ENCODE data around the gene FMO1. TPM values are rescaled to one million over a fixed set of nuclear protein-coding genes. Genes with fewer than 3 reads are reported as not detected.
A peak's percentile ranks its signal among the peaks of the same experiment; 100 is the strongest.
"Not testable (repeated sequence)": the region's sequence is repeated elsewhere in the genome, so short reads cannot be mapped to it uniquely, and the experiment has no call there.

The FMO1 gene
- total RNA-seq, 1 experiment from 2014 or later: not detected

- DNase-seq (ENCODE audit: low spot score): not testable (repeated sequence)
Observed at GRCh38 chr1:171236231-171236630, 12.1 kb upstream of the FMO1 start.

DNA sequence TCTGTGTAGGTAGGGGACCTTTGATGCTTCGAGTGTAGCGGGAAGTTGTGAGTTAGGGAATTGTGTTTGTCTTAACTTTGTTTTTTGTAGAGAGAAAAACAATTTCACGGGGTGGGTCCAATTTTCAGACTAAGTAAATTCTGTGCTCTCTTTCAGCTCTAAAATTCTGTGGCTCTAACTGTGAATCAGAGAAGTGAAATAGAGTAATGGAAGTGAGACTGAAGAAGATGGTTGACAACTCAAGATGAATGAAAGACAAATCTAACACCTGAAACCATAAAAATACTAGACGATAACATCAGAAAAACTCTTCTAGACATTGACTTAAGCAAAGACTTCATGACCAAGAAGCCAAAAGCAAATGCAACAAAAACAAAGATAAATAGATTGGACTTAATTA, 4.4 kb upstream of the FMO1 start:
- no peak for DNase-seq (ENCODE audit: low spot score)

GRCh38 chr1:171245458-171246064, 2.7 kb upstream of the FMO1 start:
- peak; percentile 63 for DNase-seq (ENCODE audit: low spot score)

GRCh38 chr1:171247501-171247900, 793 bp upstream of the FMO1 start:
- no peak for DNase-seq (ENCODE audit: low spot score)

- DNase-seq (ENCODE audit: low spot score): no peak
Observed at GRCh38 chr1:171248841-171249240, 547 bp downstream of the FMO1 start.

GRCh38 chr1:171250263-171250662, 2.0 kb downstream of the FMO1 start:
- DNase-seq (ENCODE audit: low spot score): no peak

DNA sequence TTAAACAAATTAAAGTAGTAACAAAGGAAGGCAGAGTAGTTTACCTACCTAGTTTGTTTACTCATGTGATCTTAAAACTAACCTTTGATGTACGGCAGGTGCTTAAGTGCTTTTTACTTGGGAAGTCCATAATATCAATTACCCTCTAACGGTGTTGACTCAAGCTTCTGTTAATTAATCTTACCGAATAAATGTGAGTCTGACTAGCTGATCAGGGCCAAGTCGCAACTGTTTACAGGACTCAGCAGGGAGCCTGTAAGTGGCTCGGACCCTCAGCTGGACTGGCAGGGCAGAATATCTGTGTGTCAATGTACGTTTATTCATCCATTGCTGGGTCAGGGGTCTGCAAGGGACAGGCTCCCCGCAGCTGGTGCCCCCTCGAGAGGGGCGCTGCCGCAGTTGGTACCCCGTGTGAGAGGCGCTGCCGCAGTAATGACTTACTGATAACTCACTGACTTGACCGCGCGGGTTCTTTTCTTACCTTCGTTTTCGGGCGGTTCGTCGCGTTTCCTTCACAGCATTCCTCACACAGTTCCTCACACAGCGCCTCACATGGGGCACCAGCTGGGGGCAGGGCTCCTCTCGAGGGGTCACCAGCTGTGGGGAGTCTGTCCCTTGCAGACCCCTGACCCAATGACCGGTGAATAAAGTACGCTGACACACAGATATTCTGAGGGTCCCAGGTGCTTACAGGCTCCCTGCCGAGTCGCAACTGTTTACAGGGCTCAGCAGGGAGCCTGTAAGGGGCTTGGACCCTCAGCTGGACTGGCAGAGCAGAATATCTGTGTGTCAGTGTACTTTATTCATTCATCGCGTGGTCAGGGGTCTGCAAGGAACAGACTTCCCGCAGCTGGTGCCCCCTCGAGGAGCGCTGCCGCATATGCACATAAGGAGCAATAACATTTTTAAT, 3.0 kb downstream of the FMO1 start:
- DNase-seq (ENCODE audit: low spot score): peak; percentile 35

DNA sequence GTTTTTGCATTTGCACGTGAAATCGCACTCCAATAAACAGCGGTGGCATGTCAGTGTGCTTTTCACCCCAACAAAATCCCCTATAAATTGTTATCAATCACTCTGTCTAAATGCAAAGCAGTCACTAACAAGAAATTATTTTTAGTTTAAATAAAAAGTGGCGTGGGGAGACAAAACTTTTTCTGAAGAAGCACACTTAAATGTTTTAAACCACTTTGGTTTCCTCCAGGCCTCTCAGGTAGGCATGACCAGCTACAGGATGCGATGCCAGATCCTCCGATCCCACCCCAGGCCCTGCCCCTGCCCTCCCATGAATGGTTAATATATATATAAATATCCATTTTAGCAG, 3.6 kb downstream of the FMO1 start:
- no peak for DNase-seq (ENCODE audit: low spot score)

DNA sequence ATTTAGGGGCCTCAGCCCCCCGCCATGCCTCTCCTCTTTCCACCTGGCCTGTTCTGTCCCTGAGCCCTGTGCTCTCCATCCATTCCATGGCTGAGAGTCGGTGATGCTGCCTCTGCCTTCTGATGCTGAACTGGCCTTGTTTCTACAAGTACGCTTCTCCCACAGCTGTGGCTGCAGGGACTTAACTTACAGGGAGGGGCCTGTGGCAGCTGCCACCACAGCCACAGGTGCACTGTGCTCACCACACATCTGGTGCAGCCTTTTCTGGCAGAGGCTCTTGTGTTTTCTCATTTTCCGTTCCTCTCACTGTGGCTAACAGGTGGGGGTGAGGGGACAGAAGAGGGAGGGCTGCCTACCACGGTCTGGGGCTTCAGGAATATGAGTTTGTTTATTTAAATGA, 4.2 kb downstream of the FMO1 start:
- no peak for DNase-seq (ENCODE audit: low spot score)

- DNase-seq (ENCODE audit: low spot score): peak; percentile 23
Observed at GRCh38 chr1:171254859-171255258, 6.6 kb downstream of the FMO1 start.

GRCh38 chr1:171256940-171257606, 8.8 kb downstream of the FMO1 start:
- DNase-seq (ENCODE audit: low spot score): no peak

DNA sequence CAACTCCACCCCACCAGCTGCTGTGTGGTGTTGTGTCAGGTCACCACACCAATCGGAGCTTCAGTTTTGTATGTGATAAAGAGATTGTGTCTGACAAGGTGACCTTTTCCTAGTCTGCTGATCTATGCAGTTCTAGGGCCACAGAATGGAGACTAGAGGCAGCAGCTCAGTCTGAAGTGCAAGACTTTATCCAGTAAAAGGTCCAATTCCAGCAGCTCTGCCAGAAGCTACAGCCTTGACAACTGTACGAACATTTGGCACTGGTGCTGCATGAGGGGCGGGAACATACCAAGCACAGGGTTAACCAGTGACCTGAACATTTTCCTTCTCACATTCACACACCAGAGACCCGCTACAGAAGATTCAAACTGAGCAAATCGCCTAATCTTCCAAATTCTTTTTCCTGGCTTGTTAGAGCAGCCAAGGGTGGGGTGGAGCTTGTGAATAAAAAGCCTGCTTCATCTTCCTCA, 9.3 kb downstream of the FMO1 start:
- no peak for DNase-seq (ENCODE audit: low spot score)

- no peak for DNase-seq (ENCODE audit: low spot score)
Observed at GRCh38 chr1:171258429-171258828, 10.1 kb downstream of the FMO1 start.

- no peak for DNase-seq (ENCODE audit: low spot score)
Observed at GRCh38 chr1:171258943-171259342, 10.6 kb downstream of the FMO1 start.

- DNase-seq (ENCODE audit: low spot score): no peak
Observed at GRCh38 chr1:171261336-171261735, 13.0 kb downstream of the FMO1 start.

- DNase-seq (ENCODE audit: low spot score): no peak
Observed at GRCh38 chr1:171263901-171264300, 15.6 kb downstream of the FMO1 start.

- no peak for DNase-seq (ENCODE audit: low spot score)
Observed at GRCh38 chr1:171265686-171266085, 17.4 kb downstream of the FMO1 start.

DNA sequence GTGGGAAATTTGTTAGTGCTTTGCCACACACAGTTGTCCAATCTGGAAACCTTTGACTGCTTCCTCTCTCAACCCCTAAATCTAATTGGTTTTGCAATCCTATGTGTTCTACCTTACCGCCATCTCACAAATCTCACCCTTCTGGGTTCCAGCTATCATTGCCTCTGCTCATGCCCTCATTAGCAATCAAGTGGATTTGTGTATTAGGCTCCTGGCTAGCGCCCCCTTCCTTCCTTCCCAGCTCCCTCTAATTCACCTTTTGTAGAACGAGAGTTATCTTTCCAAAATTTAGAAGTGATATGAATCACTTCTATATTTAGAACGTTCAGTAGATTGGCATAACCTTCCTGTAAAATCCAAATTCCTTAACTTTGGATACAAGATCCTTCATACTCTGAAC, 18.6 kb downstream of the FMO1 start:
- DNase-seq (ENCODE audit: low spot score): no peak

GRCh38 chr1:171267391-171267790, 19.1 kb downstream of the FMO1 start:
- no peak for DNase-seq (ENCODE audit: low spot score)

DNA sequence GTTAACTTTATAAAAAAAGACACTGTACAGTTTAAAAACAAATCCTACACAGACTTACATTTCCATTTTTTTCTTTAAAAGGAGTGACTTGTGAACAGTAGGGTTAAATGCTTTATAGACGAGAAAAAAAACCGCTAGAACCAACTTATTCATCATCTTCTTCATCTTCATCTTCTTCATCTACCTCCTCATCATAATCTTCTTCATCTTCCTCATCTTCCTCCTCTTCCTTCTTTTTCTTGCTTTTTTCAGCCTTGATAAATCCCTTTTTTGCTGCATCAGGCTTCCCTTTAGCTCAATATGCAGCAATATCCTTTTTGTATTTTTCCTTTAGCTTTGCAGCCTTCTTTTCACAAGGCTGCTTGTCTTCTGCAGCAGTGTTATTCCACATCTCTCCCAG, 22.5 kb downstream of the FMO1 start:
- DNase-seq (ENCODE audit: low spot score): no peak

DNA sequence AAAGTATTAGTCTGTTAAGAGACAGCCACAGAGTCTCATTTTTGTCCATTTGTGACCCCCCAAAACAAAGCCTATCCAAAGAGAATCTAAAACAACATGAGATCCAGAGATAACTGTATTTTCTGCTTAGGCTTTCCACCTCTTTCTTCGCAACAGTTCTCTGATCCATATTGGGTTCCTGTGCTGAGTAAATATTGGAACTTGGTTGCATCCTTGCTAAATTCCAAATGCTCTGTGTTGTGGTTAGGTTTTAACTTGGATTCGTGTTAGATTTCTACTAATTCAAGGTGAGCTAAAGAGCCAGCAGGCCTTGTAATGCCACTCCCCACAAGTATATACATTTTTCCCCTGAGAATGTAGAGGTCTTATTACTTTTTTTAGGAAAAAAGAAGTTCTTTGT, 29.2 kb downstream of the FMO1 start:
- no peak for DNase-seq (ENCODE audit: low spot score)

GRCh38 chr1:171279234-171279633, 30.9 kb downstream of the FMO1 start:
- no peak for DNase-seq (ENCODE audit: low spot score)

DNA sequence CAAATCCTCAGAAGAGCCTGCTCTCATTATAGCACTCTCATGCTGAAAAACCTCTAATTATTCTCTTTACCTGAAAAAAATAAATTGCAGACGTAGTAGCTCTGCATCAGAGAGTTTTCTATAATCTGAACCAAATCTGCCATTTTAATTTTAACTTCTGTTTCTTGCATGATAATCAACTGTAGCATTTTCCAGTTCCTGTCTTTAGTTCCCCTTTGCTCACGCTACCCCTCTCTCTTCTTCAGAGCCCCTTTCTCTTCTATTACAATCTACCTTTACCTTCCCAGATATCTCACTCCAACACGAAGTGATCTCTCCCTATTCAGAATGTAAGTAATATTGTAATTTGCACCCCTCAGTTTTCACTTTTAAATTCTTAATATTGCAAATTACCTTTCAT, 31.4 kb downstream of the FMO1 start:
- no peak for DNase-seq (ENCODE audit: low spot score)

Measured in A172 (cell line).